Measurements from ENCODE around the gene ADGRL3. TPM values are rescaled to one million over a fixed set of nuclear protein-coding genes. Genes with fewer than 3 reads are reported as not detected.

ADGRL3 gene
- total RNA-seq, 4 donors from 2014 or later = 4.6 to 7.1 (median 6.3) TPM

DNA sequence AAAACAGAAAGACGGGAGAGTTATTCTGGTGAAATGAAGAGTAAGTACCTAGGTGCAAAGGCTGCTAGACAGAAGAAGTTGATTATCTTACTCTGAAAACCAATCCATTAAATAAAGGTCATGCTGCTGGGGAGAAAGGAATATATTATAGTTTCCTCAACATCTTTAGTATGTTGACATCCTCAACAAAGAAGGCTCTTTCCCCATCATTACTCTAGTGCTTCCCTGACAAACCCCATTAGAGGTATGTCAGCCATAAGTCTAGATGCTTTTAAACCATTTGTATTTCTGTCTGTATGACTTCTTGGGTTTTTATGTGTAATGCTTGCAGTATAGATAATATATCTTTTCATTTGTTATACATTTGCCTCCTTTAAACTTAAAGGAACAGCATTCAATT is 75.9 kb downstream of the ADGRL3 start:
- Histone ChIP-seq H3K4me3 (no peak overlapping the region), H3K9me3 (no peaks in the 10 kb centered on the region), H3K27me3 (no peaks in the 10 kb centered on the region), H3K4me1 (peaks cover 0 to 5% (median 1%) of the 10 kb centered on the region in 4 donors), H3K36me3 (no peaks in the 10 kb centered on the region), H3K27ac (replicated peaks in 1 of 4) (no peak overlapping the region)
- no peak for DNase-seq (ENCODE audit: extremely low spot score)
- intact Hi-C loops (cut with DNase I) = no loop called here
- 97% methylated on average over 1 of the region's 1 CpG for WGBS
- TF ChIP-seq EP300 (IDR thresholded peaks at IDR 0.05) (no peak), POLR2A (IDR thresholded peaks at IDR 0.05; ENCODE audit: low read depth) (no peak), POLR2AphosphoS5 (IDR thresholded peaks at IDR 0.05) (no peak)
- TF ChIP-seq, protein P1, sequence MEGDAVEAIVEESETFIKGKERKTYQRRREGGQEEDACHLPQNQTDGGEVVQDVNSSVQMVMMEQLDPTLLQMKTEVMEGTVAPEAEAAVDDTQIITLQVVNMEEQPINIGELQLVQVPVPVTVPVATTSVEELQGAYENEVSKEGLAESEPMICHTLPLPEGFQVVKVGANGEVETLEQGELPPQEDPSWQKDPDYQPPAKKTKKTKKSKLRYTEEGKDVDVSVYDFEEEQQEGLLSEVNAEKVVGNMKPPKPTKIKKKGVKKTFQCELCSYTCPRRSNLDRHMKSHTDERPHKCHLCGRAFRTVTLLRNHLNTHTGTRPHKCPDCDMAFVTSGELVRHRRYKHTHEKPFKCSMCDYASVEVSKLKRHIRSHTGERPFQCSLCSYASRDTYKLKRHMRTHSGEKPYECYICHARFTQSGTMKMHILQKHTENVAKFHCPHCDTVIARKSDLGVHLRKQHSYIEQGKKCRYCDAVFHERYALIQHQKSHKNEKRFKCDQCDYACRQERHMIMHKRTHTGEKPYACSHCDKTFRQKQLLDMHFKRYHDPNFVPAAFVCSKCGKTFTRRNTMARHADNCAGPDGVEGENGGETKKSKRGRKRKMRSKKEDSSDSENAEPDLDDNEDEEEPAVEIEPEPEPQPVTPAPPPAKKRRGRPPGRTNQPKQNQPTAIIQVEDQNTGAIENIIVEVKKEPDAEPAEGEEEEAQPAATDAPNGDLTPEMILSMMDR (IDR thresholded peaks at IDR 0.05) = no peak

- 61% methylated on average over 5 of the region's 5 CpGs for WGBS
- no peak overlapping the region for H3K4me3 ChIP-seq
Observed at GRCh38 chr4:61277785-61278760, 77.9 kb downstream of the ADGRL3 start.

GRCh38 chr4:61292322-61292721 is 92.2 kb downstream of the ADGRL3 start:
- Histone ChIP-seq H3K4me3 (no peak overlapping the region), H3K36me3 (no peaks in the 10 kb centered on the region), H3K27me3 (no peaks in the 10 kb centered on the region), H3K27ac (replicated peaks in 1 of 4) (no peak overlapping the region), H3K9me3 (no peaks in the 10 kb centered on the region), H3K4me1 (no peaks in the 10 kb centered on the region)
- 79% methylated on average over 3 of the region's 3 CpGs for WGBS
- TF ChIP-seq, protein P1 (IDR thresholded peaks at IDR 0.05) = no peak
- TF ChIP-seq POLR2AphosphoS5 (IDR thresholded peaks at IDR 0.05) (no peak), EP300 (IDR thresholded peaks at IDR 0.05) (no peak), POLR2A (IDR thresholded peaks at IDR 0.05; ENCODE audit: low read depth) (no peak)
- DNase-seq (ENCODE audit: extremely low spot score) = no peak
- intact Hi-C loops (cut with DNase I) = no loop called here

More at GRCh38 chr4:61277785-61278760, 77.9 kb downstream of the ADGRL3 start:
- H3K27ac ChIP-seq (replicated peaks in 1 of 4) = no peak overlapping the region
- no peak for TF ChIP-seq POLR2AphosphoS5 (IDR thresholded peaks at IDR 0.05)
- TF ChIP-seq POLR2A (IDR thresholded peaks at IDR 0.05; ENCODE audit: low read depth) = no peak
- TF ChIP-seq EP300 (IDR thresholded peaks at IDR 0.05) = no peak
- TF ChIP-seq, protein P1 (IDR thresholded peaks at IDR 0.05) = no peak
- peaks cover 0 to 5% (median 1%) of the 10 kb centered on the region in 4 donors for H3K4me1 ChIP-seq
- no peaks in the 10 kb centered on the region for H3K9me3 ChIP-seq
- intact Hi-C loops (cut with DNase I) = no loop called here
- H3K27me3 ChIP-seq = no peaks in the 10 kb centered on the region
- H3K36me3 ChIP-seq = no peaks in the 10 kb centered on the region
- no peak for DNase-seq (ENCODE audit: extremely low spot score)

- H3K36me3 ChIP-seq = no peaks in the 10 kb centered on the region
- TF ChIP-seq, protein P1 (IDR thresholded peaks at IDR 0.05) = no peak
- no peak for TF ChIP-seq EP300 (IDR thresholded peaks at IDR 0.05)
- no peak for DNase-seq (ENCODE audit: extremely low spot score)
- no peak overlapping the region for H3K27ac ChIP-seq (replicated peaks in 1 of 4)
- intact Hi-C loops (cut with DNase I) = no loop called here
- H3K9me3 ChIP-seq = no peaks in the 10 kb centered on the region
- WGBS = 87% methylated on average over 7 of the region's 7 CpGs
- H3K4me3 ChIP-seq = no peak overlapping the region
- H3K27me3 ChIP-seq = no peaks in the 10 kb centered on the region
- no peaks in the 10 kb centered on the region for H3K4me1 ChIP-seq
Observed at GRCh38 chr4:61293707-61294400, 93.7 kb downstream of the ADGRL3 start.

Measured in esophagus muscularis mucosa (tissue), 4 donors.